GM18517 (cell line): ENCODE results near the gene PWWP2B.

Experiments
- ATAC-seq: cut with Tn5 transposase; IDR thresholded peaks from one replicate; pipeline ENCODE4 v1.9.1; 2021; ENCODE audit warnings: mild to moderate bottlenecking, moderate library complexity; ENCODE audit not compliant: unreplicated experiment

PWWP2B gene

GRCh38 chr10:132397036-132397541 is at the start of gene PWWP2B:
Gene PWWP2B, plus strand, starts transcription at chr10:132397200. Its CDS starts 27 bp downstream, at chr10:132397227.
- no peak for ATAC-seq

DNA sequence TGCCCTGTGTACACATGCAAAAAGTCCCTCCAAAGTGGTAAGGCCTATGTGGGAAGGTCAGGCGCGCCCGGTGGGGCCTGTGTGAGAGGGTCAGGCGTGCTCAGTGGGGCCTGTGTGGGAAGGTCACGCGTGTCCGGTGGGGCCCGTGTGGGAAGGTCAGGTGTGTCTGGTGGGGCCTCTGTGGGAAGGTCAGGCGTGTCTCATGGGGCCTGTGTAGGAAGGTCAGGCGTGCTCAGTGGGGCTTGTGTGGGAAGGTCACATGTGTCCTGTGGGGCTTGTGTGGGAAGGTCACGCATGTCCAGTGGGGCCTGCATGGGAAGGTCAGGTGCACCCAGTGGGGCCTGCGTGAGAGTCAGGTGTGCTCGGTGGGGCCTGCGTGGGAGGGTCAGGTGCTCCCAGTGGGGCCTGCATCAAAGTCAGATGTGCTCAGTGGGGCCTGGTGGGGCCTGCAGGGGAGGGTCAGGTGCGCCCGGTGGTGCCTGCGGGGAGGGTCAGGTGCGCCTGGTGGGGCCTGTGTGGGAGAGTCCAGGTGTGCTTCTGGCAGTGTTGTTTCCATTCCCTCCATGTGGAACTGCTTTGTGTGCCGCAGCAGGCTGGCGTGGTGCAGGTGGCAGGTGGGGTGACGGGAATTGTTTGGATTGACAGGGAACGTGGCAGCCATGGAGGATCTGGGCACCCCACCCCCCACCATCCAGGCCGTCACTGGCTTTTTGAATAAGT is 49.6 kb upstream of the PWWP2B start:
- ATAC-seq: no peak

GRCh38 chr10:132347931-132348267 is 49.1 kb upstream of the PWWP2B start:
- no peak for ATAC-seq

DNA sequence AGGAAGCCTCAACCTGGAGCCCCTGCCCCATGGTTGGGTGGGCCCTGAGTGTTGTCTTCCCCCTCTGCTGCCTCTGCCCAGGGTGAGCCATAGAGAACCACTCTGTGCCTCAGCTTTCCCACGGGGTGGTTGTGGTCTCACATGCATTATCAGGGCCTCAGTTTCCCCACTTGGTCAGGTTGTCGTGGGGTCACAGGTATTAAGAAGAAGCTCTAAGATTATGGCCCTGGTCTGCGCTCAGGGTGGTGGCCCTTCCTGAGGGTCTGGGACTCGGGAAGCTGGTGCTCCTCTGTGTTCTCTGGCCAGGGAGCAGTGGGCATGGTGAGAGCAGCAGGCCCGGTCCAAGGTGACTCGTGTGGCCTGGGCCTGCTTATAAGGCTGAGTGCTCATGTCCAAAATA is 47.2 kb upstream of the PWWP2B start:
- ATAC-seq: no peak

GRCh38 chr10:132350391-132350790 is 46.6 kb upstream of the PWWP2B start:
- no peak for ATAC-seq

DNA sequence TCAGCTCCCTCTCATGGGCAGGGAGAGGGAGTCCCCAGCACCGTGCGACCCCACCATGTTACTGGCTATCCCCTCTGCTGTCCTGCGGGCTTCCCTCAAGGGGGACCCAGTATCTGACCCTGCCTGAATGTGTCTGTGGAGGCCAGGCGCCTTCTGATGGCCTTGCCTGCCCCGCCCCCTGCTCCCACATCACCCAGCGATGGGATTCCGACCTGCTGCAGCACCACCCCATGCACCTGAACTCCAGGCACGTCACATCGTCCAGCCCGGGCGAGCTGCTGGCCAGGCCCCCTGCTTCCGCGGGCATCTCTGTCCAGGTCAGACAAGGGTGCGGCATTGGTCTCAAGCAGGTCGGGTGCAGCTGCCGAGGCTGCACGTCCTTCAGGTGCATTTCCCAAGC is 46.1 kb upstream of the PWWP2B start:
- ATAC-seq: no peak

- ATAC-seq: no peak
Measured at GRCh38 chr10:132351611-132352010, 45.4 kb upstream of the PWWP2B start.

DNA sequence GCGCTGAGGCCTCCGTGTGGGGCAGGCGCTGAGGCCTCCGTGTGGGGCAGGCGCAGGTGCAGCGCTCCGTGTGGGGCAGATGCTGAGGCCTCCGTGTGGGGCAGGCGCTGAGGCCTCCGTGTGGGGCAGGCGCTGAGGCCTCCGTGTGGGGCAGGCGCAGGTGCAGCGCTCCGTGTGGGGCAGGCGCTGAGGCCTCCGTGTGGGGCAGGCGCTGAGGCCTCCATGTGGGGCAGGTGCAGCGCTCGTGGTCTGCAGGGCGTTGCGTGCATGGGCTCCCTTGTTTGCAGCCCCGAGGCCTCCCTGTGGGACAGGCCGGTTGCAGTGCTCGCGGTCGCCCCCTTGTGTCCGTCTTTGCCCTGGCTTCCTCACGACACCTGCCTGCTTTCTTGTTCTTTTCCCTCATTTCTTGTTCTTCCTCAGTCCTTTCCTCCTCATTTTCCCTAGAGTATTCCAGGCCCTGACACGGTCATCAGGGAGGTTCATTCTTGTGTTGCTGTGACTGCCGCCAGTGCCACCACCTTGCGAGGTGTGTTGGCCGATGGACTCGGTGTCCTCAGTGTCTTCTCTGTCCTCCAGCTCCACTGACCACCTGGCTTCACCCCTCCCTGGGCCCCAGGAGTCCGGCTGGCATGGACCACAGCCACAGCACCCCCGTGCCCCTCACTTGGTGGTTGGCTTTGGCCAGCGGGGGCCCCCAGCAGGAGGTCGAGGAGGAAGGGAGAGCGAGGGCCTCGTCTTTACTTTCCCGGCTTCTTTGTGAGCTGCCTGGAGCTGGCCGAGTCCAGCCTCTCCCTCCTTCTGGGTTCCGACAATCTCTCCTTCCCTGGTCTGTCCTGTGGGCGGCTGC is 44.3 kb upstream of the PWWP2B start:
- ATAC-seq: peak; percentile 55

- ATAC-seq: no peak
Measured at GRCh38 chr10:132353456-132354355, 43.3 kb upstream of the PWWP2B start.

- no peak for ATAC-seq
Measured at GRCh38 chr10:132354356-132355094, 42.5 kb upstream of the PWWP2B start.

DNA sequence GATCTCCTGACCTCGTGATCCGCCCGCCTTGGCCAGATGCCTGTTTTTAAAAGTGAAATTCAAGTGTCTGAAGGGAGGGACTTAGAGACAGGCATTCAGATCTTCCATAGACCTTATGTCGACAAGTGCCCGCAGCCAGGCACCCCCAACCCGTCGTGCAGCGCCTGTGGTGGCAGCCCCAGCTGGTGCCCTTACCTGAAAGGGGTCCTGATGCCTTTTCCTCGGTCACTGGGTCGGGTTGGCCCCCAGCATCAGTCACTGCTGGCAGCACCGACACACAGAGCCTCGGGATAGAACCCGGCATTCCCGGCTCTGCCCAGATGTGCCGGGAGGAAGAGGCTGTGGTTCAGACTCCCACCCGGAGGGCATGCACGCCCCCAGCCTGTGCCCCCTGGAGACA is 41.7 kb upstream of the PWWP2B start:
- ATAC-seq: no peak

GRCh38 chr10:132355754-132356153 is 41.2 kb upstream of the PWWP2B start:
- no peak for ATAC-seq

DNA sequence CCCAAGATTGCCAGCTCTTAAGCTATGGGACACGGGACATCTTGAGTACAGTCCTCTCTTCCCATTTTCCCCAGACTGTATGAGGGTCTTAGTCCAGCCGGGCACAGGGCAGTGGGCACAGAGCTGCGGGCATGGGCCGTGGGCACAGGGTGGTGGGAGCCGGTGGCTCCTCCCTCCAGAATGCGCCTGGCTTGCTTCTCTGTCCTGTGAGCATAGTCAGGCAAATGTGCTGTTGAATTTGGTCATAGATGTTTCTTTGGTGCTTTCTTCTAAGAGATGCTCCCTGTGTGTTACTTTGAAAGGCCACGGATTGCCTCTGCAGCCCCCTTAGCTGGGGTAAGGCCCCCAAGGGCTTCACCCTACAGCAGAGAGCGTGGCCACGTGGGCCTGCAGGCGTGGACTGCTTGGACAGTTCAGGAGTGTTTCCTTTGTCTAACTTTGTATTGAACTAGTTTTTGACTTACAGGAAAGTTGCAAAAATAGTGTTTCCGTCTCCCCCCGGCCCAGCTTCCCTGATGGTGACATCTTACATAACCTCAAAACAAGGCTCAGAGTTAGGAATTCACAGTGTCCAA is 40.3 kb upstream of the PWWP2B start:
- no peak for ATAC-seq

DNA sequence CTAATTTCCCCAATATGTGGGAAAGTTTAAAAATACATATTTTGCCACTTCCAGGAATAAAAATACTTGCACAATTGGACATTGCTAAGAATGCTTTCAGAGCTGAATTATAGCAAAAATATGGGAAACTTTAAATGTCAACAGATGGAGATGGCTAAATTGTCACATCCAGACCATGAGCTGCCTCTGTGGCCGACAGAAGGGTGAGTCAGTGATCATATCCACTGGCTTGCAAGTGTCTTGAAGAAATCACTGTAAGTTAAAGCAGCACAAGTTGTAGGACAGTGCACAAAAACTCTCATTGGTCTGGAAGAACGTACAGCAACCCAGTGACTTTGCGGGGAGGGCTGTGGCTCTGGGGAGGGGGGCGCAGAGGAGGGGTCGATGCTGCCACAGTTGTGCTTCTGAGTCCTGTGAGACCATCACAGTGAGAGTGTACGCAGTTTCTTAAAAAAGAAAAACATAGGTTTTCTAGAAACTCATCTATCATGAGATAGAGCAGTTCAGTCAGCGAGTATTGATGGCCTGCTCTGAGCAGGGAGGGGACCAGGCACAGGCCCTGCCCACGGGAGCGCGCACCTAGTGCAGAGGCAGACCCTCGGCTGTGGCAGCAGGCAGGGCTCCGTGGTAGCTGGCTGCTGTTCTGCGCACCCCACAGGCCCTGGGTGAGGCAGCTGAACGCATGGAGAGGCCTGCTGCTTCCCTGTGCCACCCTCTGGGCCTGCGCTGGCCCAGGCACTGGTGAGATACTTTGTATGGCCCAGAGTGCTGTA is 39.5 kb upstream of the PWWP2B start:
- ATAC-seq: no peak

- ATAC-seq: no peak
Measured at GRCh38 chr10:132359305-132360040, 37.5 kb upstream of the PWWP2B start.

GRCh38 chr10:132360766-132361447 is 36.1 kb upstream of the PWWP2B start:
- ATAC-seq: no peak

DNA sequence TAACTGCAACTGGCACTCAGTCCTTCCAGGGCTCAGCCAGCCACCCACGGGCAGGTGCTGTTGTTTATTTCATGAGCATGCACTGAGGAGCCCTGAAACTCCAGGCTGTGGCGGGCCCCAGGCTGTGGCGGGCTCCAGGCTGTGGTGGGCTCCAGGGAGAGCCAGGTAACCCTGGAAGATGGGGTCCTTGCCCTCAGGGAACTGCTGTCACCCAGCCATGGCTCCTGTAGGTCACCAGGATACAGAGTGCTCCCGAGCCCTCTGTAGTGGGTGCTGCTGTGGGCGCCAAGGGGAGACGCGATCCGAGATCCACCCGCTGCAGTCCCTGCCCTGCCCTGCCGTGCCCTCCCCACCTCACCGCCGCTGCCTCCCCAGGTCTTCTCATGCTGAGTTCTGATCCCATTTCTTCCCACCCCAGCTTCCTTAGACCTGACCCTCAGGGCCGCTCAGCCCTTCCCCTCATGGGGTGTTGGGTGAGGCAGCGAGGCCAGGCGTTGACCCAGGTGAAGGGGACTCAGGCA is 35.4 kb upstream of the PWWP2B start:
- ATAC-seq: no peak

DNA sequence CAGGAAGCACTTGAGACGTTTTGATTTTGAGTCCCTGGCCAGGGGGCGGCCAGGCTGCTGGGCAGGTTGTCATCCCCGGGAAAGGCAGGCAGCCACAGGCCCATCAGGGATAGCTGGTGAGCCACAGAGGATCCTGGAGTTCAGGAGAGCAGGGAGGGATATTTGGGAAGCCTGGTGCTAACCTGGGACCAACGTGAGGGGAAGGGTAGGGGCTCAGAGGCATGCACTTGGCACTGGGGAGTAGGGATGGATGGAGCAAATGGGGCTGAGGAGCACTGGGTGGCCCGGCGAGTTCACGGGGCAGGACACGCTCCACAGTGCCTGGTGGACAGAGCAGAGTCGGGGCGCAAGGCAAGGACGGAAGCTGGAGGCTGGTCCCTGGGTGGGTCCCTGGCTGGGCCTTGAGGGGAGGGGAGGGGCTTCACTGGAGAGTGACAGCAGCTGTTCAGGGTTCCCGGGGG is 34.8 kb upstream of the PWWP2B start:
- no peak for ATAC-seq
